Midbrain (tissue), 1 donor: ENCODE data around the gene TMC2.
A peak's percentile ranks its signal among the peaks of the same experiment; 100 is the strongest.
"Not testable (repeated sequence)": the region's sequence is repeated elsewhere in the genome, so short reads cannot be mapped to it uniquely, and the experiment has no call there.

Experiments
- DNase-seq: peaks from one replicate; lab custom pipeline; 2025; lab: John Stamatoyannopoulos, UW

Gene TMC2

GRCh38 chr20:2536560-2536986, at the start of gene TMC2:
TSS of gene TMC2 (plus strand) at chr20:2536573. CDS start at chr20:2536622, 49 bp downstream.
- no peak for DNase-seq

DNA sequence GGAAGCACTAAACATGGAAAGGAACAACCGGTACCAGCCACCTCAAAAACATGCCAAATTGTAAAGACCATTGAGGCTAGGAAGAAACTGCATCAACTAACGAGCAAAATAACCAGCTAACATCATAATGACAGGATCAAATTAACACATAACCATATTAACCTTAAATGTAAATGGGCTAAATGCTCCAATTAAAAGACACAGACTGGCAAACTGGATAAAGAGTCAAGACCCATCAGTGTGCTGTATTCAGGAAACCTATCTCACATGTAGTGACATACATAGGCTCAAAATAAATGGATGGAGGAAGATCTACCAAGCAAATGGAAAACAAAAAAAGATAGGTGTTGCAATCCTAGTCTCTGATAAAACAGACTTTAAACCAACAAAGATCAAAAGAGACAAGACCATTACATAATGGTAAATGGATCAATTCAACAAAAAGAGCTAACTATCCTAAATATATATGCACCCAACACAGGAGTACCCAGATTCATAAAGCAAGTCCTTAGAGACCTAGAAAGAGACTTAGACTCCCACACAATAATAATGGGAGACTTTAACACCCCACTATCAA, 33.5 kb upstream of the TMC2 start:
- not testable (repeated sequence) for DNase-seq

DNA sequence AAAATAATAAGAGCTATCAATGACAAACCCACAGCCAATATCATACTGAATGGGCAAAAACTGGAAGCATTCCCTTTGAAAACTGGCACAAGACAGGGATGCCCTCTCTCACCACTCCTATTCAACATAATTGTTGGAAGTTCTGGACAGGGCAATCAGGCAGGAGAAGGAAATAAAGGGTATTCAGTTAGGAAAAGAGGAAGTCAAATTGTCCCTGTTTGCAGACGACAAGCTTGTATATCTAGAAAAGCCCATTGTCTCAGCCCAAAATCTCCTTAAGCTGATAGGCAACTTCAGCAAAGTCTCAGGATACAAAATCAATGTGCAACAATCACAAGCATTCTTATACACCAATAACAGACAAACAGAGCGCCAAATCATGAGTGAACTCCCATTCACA, 31.6 kb upstream of the TMC2 start:
- not testable (repeated sequence) for DNase-seq

GRCh38 chr20:2506426-2506825, 29.9 kb upstream of the TMC2 start:
- DNase-seq, result not testable (repeated sequence)

- no peak for DNase-seq
Observed at GRCh38 chr20:2507464-2507863, 28.9 kb upstream of the TMC2 start.

GRCh38 chr20:2507875-2508630, 28.3 kb upstream of the TMC2 start:
- no peak for DNase-seq

- peak; percentile 93 for DNase-seq
Observed at GRCh38 chr20:2508631-2509467, 27.5 kb upstream of the TMC2 start, which contains the start of gene ZNF343. TSS of gene ZNF343 (minus strand) at chr20:2508915. CDS start at chr20:2493895, 15,020 bp downstream.

- DNase-seq, result no peak
Observed at GRCh38 chr20:2509468-2509781, 26.9 kb upstream of the TMC2 start.

DNA sequence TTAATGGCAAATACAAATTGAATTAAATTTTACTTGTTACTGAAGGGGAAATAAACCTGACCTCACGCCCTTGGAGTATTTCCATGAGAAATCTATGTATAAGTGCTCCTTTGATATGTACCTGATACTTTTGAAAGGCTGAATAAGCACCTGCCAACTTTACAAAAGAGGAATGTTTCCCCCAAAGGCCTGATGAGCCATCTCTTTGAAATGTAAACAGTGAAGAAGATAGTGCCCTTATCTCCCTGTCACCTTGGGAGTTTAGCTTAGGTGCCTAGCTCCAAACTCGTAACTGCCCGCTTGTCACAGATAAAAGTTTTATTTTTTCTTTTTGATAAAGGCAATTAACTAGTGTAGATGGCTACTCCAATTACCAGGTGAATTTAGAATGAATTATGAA, 26.6 kb upstream of the TMC2 start:
- no peak for DNase-seq

DNA sequence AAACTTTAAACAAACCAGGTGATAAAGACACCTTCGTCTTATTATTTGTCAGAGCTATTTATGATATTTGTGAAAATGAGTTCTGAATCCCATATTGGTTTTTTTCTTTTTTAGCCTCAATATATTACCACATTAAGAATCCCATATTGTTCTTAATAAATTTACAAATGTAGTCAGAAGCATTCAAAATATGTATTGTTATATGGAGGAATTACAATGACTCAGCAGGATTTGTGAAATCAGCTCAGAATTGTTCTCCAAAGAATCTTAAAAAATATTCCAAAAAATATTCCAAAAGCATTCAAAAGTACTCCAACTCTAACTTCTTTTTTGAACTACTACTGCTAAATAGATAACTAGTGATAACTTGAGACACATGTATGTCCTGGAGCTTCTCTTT, 21.2 kb upstream of the TMC2 start:
- DNase-seq, result no peak

DNA sequence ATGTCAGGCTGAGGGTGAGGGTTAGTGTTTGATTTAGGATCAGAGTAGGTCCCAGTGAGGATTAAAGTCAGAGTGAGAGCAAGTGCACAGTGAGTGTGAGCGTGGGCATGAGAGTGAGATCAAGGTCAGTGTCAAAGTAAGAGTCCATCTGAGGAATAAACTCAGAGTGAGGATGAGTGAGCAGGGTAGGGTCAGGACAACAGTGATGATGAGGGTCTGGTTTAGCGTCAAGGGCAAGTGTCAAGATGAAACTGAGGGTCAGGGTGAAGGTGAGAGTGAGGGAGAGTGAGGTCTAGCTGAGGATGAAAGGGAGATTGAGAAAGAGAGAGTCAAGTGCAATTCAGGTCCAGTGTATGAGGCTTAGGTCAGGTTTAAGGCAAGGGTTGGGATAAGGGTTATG, 20.0 kb upstream of the TMC2 start:
- DNase-seq, result no peak

DNA sequence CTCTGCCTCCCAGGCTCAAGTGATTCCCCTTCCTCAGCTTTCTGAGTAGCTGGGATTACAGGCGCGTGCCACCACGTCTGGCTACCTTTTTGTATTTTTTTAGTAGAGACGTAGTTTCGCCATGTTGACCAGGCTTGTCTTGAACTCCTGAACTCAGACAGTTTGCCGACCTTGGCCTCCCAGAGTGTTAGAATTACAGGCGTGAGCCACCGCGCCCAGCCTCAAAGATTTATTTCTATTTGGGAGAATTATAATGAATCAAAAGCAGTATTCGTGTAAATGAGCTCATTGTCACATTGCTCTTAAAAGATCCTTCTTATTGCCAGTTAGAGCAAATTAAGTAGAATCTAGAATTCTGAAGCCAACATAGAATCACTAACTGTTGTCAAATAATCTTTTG, 18.3 kb upstream of the TMC2 start:
- DNase-seq, result no peak

DNA sequence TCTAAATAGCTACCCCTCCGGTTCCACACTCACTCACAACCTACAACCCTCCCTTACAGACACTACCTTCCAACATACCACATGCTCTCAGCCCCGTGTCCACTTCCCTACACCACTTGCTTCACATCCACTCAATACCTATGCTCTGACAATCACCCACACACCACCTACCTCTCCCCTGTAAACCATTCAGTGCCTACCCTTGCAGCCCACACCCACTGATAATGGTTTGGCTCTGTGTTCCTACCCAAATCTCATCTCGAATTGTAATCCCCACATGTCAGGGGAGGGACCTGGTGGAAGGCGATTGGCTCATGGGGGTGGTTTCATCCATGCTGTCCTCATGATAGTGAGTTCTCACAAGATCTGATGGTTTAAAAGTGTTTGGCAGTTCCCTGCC, 17.8 kb upstream of the TMC2 start:
- no peak for DNase-seq

GRCh38 chr20:2519115-2519809, 17.1 kb upstream of the TMC2 start:
- no peak for DNase-seq

DNA sequence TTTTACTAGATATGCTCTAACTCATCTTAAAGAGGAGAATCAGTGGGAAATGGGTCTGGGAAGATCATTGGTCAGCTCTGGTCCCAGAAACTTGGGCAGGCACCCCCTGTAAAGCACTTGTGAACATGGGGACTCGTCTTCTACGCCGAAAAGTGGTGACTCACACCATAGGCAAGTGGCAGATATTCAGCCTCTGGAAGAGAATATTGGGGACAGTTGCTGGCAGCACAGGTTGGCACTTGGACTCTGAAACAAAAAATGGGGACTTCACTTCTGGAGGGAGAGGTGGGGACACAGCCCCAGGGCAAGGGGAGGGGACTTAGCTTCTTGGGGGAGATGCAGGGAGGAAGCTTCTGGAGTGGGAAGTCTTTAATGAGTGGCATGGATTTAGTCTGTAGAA, 15.8 kb upstream of the TMC2 start:
- DNase-seq, result no peak

- DNase-seq, result peak; percentile 47
Observed at GRCh38 chr20:2521369-2522305, 14.7 kb upstream of the TMC2 start.

DNA sequence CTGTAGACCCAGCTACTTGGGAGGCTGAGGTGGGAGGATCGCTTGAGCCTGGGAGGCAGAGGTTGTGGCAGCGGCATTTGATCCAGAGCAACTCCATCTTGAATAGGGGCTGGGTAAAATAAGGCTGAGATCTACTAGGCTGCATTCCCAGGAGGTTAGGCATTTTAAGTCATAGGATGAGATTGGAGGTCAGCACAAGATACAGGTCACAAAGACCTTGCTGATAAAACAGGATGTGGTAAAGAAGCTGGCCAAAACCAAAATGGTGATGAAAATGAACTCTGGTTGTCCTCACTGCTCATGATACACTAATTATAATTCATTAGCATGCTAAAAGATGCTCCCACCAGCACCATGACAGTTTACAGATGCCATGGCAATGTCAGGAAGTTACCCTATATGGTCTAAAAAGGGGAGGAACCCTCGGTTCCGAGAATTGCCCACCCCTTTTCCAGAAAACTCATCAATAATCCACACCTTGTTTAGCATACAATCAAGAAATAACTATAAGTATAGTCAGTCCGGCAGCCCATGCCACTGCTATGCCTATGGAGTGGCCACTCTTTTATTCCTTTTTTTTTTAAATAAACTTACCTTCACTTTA, 13.4 kb upstream of the TMC2 start:
- DNase-seq, result not testable (repeated sequence)

GRCh38 chr20:2523919-2524708, 12.3 kb upstream of the TMC2 start:
- DNase-seq, result peak; percentile 88

- peak; percentile 32 for DNase-seq
Observed at GRCh38 chr20:2524709-2525506, 11.5 kb upstream of the TMC2 start.
